ENCODE data around the gene LHX5.
"Not testable (repeated sequence)": the region's sequence is repeated elsewhere in the genome, so short reads cannot be mapped to it uniquely, and the experiment has no call there.

LHX5 gene

GRCh38 chr12:113471619-113472171 is at the start of gene LHX5:
LHX5 (minus strand) TSS chr12:113471871; CDS start chr12:113471498, 373 bp downstream.
- DNase-seq: no peak

- DNase-seq: no peak
Observed at GRCh38 chr12:113519464-113520307, 48.0 kb upstream of the LHX5 start.

GRCh38 chr12:113515082-113515856 is 43.6 kb upstream of the LHX5 start:
- no peak for DNase-seq

GRCh38 chr12:113514602-113515001 is 42.9 kb upstream of the LHX5 start:
- no peak for DNase-seq

- no peak for DNase-seq
Observed at GRCh38 chr12:113512568-113512967, 40.9 kb upstream of the LHX5 start.

- DNase-seq: no peak
Observed at GRCh38 chr12:113506867-113507266, 35.2 kb upstream of the LHX5 start.

GRCh38 chr12:113505941-113506340 is 34.3 kb upstream of the LHX5 start:
- no peak for DNase-seq

GRCh38 chr12:113504917-113505316 is 33.2 kb upstream of the LHX5 start:
- DNase-seq: no peak

- no peak for DNase-seq
Observed at GRCh38 chr12:113500782-113501311, 29.2 kb upstream of the LHX5 start.

GRCh38 chr12:113500306-113500675 is 28.6 kb upstream of the LHX5 start:
- DNase-seq: no peak

GRCh38 chr12:113498490-113498889 is 26.8 kb upstream of the LHX5 start:
- no peak for DNase-seq

- no peak for DNase-seq
Observed at GRCh38 chr12:113497693-113498092, 26.0 kb upstream of the LHX5 start.

- not testable (repeated sequence) for DNase-seq
Observed at GRCh38 chr12:113495941-113496340, 24.3 kb upstream of the LHX5 start.

- no peak for DNase-seq
Observed at GRCh38 chr12:113488322-113488721, 16.7 kb upstream of the LHX5 start.

- DNase-seq: no peak
Observed at GRCh38 chr12:113486722-113487121, 15.1 kb upstream of the LHX5 start.

GRCh38 chr12:113485330-113485729 is 13.7 kb upstream of the LHX5 start:
- no peak for DNase-seq

- no peak for DNase-seq
Observed at GRCh38 chr12:113482334-113482733, 10.7 kb upstream of the LHX5 start.

GRCh38 chr12:113480336-113480971 is 8.8 kb upstream of the LHX5 start:
- no peak for DNase-seq

- no peak for DNase-seq
Observed at GRCh38 chr12:113479590-113480335, 8.1 kb upstream of the LHX5 start.

GRCh38 chr12:113479216-113479589 is 7.5 kb upstream of the LHX5 start:
- DNase-seq: no peak

GRCh38 chr12:113478351-113479011 is 6.8 kb upstream of the LHX5 start:
- DNase-seq: no peak

GRCh38 chr12:113477842-113478215 is 6.2 kb upstream of the LHX5 start:
- no peak for DNase-seq
